HG02642 (cell line): ENCODE measurements around the gene C1QTNF7.

Source experiments
- ATAC-seq: cut with Tn5 transposase; IDR thresholded peaks from one replicate; pipeline ENCODE4 v1.9.1; 2021; ENCODE audit warnings: mild to moderate bottlenecking; ENCODE audit not compliant: unreplicated experiment, poor library complexity

Gene C1QTNF7

DNA sequence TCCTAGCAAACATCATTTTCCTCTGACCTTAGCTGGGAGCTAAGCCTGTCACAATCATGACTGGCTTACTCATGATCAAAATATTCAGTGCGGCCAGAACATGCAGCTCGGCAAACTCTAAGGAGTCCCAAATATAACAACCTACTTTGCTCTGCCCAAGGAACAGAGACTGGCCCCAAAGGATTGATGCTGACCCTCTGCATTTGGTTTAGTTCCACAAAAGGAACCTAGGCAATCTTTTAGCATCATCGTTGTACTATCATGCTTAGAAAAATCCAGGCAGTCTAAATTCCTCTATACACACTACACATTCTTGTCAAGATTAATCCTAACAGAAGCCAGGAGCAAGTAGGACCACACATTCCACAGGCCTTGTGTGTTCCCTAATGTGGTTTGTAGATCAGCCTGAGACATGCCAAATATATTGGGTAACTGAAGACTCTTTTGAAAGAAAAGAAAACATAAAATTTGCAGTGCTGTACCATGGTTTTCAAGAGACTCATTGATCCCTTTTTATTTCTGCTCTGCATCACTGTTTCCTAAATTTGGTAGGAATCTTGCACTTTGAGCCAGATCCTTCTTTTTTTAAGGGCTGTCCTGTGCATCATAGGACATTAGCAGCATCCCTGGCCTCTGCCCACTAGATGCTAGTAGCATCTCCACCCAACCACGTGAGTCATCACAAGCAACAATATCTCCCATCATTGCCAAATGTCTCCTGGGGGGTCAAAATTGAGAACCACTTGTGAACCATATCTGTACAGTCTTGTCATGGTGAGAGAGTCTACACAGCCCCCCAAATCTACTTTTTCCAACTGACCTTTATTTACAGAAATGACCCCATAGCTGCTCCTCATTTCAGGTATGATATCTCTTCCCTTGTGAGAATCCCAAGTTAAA is 24.3 kb downstream of the C1QTNF7 start:
- no peak for ATAC-seq

DNA sequence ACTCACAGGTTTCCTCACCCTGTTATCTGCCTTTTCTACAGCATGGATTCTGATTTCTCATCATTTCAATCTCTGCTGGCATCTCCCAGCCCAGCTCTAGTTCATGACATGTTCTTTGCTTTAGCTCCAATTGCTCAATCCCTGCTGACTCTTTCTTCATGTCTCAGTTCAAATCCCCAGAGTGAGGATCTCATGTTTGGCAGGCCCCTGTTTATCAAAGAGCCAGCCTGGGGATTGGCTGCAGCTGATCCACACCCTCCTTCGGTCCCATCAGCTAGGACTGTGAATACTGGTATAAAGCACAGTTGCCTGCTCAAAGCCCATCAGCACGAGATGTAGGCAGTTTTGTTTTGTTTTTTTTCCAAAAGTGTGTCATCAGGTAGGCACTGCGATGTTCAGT is 27.5 kb downstream of the C1QTNF7 start:
- no peak for ATAC-seq

DNA sequence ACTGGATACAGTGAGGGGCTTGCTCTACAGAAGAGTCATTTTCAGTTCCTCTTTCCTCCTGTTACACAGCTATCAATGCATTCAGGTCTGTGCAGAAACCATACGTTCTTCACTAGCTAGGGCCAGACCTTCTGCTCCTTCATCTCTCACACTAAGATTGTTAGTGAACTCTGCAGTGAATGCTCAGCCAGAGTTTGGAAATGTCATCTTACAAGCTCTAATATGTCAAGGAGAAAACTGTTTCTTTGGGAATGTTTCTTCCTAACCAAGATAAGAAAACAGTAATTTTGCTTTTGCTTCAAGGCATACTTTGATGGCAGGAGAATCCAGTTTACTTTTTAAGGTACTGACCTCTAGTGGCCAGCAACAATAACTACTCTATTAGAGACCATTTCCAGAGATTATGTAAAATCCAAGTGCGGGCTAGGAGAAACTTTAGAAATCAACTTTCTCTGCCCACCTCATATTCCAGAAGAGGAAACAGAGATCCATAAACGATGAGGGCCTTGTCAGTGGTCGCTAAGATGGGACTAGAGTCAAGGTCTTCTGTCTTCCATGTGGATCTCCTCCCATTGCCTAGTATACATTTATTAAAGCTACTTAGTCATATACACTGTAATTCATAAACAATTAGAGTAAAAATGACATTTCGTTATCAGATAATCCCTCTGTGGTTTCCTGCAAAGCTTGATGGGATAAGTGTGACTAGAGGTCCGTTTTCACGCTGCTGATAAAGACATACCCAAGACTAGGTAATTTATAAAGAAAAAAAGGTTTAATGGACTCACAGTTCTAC is 29.8 kb downstream of the C1QTNF7 start:
- ATAC-seq: peak; percentile 89

DNA sequence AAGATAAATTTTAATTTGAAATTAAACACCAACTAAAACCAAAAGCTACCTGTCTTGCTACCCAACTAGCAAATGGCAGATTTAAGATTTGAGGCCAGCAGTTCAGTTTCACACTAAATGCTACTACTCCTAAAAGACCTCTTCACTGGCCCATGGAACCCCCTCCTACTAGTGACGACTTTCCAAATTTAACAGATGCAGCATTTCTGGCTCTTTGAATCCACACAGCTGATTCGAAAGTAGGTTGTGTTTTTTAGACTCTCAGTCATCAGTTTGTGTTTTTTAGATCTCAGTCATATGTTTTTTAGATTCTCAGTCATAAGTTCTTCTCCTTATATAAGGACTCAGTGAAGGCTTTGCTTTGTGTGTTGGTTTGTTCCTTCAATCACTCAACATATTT is 30.8 kb downstream of the C1QTNF7 start:
- ATAC-seq: no peak

DNA sequence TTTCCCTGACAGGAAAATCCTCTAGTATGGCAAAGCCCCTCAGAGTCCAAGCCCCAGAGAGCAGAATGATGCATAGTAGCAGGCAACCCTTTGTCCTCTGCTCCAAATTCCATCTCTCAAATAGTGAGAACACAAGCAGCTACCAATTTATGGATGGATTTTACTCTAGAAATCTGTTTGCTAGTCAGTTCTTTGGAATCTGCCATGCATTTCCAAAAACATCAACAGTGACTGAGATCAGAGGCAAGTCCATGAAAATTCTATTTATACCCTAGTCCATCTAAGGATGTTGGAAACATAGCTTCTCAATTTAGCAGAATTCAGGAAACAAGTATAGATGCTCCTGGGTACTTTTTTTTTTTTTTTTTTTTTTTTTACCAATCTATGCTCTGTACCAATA is 31.9 kb downstream of the C1QTNF7 start:
- ATAC-seq: no peak

DNA sequence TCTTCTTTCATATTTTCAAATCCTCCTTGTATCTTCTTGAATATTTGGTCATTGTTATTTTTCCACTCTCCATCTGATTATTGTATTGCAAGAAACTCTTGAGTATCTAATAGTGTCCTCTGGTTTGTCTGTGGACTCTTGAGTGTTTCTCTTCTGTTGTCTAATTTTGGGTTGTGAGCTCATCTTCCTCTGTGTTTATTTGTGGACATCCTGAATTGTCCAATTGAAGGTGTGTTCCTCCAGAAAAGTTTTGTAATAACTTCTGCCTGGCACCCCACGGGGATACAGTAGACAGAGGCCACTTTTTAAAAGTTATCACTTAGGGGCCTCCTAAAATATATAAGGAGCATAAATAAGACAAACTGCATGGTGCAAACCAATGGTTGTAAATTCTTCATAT is 38.8 kb downstream of the C1QTNF7 start:
- ATAC-seq: no peak

DNA sequence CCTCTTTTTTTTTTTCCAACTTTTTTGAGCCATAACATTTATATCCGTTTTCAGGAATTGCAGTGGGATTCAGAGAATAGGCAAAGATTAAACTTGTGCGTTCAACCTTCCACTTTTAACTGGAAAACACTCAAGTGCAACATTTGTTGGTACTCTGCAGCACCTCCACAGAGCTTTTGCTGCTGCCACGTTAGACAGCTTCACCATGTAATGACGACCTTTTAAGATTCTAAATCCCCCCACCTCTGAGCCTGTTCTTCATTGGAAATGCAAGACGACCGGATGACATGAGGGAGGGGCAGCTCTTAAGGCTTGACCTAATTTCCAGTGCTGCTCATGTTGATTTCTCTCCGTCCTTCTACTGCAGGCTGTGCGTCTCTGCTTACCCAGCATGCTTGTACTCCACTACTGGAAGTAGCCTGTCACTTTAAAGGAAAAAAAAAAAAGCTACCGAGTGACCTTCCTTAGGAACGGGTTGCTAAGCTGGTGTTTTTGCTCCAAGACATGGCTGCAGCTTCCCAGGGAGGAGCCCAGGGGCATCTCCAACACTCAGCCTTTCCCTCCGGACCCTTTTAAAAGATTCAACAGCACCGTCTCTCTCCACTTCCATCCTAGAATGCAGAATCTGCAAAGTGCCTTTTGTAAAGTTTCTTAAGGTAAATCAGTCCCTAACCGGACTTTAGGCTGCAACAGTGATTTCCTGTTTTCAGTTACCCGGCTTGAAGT is 41.7 kb downstream of the C1QTNF7 start, which contains the start of gene CC2D2A:
CC2D2A (plus strand) TSS at position 481 of the 726 bp plus-strand sequence. CDS start 6,051 bp downstream, outside the sequence.
- no peak for ATAC-seq

DNA sequence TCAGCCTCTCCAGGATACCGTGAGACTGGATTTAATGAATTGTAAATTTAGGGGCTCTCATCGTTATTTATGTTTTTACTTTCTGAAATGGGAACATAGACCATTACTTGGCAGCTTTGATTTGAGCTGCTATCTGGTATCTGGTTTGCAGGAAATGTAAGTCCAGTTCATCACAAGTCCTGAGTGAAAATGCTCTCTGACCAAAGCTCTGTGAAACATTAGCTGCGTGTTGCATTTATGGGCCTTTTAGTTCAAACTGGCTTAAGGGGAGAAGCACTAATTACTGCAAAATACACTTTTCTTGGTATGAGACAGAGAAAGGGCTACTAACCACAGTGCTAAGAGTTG is 42.3 kb downstream of the C1QTNF7 start:
- no peak for ATAC-seq

DNA sequence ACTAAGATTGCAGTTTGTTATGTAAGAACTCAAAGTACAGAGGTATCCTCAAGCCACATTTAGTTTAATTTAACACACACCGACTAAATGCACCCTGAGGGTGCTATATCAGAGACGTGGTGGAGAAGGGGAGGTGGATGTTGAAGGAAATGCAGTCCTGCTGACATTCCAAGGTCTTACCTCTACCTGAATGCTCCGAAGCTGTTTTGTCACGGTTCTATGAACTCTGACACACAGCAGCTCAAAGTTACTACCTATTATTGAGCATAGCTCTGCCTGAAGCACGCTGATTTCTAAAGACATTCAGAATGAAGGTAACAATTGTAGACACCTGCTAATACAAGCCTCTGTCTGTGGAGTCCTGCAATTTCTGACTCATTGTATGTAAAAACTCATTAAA is 48.6 kb downstream of the C1QTNF7 start:
- no peak for ATAC-seq

DNA sequence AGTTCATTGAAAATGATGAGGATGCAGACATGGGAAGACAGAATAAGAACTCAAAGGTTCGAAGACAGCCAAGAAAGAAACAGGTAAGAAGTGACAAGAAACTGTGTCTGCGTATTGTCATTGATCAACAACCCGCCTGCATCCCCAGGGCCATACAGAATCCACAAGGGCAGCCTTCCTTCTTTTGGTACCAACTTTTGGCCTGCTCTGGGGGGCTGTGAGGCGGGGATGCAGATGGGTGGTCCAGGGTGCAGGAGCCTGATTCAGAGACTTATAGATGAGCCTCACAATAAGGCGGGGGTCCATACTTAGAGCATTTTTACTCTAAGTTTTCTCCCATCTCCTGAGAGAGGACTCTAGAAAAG is 50.9 kb downstream of the C1QTNF7 start:
- ATAC-seq: no peak

DNA sequence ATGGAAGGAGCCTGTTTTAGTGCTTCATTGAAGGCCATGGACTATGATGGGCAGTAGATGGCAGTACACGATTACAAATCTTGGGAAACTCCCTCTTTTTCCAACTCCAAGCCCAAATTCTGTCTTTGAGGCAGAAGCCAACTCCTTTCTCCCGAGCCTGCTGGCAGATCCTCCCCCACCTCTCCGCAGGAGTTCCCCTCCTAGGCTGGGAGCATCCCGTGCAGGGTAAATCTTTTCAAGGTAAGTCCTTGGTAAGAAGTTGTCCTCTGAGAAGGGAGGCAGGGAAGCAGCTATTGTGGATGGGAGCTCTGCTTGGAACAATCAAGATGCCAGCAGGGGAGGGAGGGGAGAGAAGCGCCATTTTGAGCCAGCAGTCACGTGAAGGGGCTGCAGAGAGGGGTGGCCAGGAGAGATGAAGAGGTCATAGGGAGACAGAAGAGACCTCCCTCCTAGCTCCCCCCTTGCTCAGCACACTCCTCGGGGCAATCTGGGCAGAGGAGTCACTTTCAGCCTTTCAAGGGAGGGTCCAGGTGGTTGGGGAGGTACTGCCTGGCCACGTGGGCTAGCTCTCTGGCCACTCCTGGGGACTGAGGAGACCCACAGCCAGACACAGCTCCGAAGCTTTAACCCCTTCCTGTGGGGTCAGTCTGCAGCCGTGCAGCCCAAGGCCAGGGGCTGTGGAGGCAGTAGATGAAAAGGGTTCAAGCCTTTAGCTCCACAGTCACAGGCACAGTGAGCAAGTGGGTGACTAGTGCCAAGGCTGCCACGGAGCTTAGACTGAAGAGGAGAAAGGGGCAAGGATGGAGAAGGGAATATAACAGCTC is 51.5 kb downstream of the C1QTNF7 start:
- no peak for ATAC-seq

DNA sequence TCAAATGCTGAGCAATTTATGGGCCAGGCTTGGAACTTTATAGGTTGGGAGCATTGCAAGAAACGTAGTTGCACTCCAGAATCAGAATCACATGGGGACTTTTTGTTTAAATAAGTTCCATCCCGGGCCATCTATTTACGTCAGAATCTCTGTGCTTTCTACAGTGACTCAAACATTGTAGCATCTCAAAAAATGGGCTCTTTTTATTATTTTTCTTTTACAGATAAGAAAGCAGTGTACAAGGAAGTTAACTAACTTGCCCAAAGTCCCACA is 52.0 kb downstream of the C1QTNF7 start:
- ATAC-seq: no peak

DNA sequence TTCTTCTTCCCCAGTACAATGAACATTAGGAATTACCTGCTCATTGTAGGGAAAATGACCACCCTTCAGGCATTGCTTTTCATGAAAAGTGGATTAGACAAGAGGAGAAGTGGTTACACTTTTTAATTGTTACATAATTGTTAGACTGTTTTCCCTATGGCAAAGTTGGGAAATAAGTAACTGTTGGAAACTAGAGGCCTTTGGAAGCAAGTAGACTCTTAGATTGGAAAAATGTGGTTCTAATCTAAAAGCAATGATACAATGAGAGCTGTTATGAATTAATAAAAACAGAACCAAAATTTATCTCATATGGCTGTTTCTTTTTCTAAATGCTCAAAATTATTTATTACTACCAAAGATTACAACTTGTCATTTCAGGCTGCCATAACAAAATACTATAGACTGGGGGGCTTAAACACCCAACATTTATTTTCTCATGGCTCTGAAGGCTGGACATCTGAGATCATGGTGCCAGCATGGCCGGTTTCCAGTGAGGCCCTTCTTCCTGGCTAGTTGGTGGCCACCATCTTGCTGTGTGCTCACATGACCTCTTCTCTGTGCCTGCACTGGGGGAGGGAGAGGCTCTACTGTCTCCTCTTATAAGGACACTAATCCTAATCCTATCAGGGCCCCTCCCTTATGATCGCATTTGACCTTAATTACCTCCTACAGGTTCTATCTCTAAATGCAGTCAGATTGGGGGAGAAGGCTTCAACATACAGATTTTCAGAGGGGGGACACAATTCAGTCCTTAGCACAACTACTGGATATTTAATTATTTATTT is 54.3 kb downstream of the C1QTNF7 start:
- no peak for ATAC-seq

DNA sequence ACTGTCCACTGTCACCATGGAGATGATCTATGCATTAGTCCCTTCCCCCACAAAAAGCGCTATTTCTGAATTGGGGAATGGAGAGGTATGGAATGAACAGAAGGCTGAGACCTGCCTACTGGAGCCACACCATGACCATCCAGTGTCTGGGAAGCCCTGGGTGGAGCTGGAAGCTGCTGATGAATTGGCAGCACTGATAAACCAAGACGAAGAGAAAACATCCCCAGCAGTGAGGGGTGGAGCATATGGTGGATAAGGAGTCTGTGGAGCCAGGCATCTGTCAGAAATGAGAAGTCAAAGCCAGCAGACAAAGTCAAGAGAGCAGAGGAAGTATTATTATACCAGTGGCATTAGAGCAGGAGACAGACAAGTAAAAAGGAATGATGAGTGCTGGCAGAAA is 55.0 kb downstream of the C1QTNF7 start:
- ATAC-seq: no peak

DNA sequence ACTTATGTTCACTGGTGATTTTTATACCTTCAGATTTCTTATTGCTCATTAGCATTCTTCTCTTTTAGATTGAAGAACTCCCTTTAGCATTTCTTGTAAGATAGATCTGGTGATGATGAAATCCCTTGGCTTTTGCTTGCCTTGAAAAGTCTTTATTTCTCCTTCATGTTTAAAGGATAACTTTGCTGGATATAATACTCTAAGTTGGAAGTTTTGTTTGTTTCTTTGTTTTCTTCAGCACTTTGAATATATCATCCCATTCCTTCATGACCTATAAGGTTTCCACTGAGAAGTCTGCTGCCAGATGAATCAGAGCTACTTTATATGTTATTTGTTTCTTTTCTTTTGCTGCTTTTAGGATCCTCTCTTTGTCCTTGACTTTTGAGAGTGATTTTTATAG is 60.3 kb downstream of the C1QTNF7 start:
- ATAC-seq: no peak

DNA sequence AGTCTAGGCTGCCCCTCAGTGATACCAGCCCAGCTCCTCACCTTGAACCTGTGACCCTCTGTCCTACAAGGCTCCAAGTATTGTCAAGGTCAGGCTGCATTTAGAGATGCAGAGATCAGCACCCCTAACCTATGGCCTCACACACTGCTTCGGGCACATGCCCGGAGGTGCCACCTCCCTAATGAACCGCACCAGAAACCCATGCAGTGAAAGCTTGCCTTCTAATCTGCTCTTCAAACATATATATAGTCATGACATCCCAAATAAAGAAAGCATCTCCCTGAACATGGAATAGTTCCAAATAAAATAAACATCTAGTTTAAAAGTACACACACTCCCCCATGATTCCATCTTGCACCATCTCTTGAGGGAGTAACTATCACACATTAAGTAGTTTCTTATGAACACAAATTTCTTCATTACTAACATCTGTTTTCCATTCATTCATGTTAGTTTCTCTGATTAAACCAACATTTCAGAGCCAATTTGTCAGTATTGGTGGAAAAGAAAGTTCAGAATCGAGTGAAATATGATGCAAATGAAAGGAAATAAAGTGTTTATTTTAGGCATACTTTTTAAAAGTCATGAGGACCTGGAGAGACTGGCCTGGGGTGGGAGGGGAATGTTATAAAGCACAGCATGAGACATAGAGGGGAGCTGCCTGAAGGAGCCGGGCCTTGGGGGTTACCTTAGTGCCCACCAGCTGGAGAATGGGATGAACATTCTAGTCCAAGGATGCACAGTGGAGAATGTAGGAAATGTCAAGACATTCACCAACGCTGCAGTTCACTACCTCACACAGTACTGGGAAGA is 61.0 kb downstream of the C1QTNF7 start:
- no peak for ATAC-seq

DNA sequence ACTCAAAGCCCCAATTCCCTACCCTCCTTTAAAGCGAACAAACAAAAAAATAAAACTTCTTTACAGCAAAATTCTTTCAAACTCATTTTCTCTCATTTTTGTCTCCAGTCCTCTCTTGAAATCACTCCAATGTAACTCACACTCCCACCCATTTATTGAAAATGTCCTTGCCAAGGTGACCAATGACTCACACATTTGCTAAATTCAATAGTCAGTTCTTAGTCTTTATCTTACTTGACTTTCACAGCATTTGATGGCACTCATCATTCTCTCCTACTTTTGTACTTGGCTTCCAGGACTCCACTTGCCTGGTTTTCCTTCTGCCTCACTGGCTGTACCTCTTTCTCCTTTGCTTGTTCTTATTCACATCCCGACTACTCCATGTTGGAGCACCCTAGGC is 61.7 kb downstream of the C1QTNF7 start:
- no peak for ATAC-seq

DNA sequence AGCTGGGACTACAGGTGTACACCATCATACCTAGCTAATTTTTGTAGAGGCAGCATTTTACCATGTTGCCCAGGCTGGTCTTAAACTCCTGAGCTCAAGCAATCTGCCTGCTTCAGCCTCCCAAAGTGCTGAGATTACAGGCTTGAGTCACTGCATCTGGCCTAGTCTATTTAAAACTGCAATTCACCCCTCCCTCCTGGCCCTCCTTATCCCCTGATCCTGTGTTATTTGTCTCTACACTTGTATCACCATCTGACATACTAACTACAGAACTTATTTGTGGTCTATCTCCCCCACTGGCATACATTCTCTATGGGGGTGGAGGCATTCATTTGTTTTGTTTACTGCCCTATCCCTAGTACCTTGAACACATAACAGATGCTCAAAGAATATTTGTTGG is 65.6 kb downstream of the C1QTNF7 start:
- ATAC-seq: no peak

DNA sequence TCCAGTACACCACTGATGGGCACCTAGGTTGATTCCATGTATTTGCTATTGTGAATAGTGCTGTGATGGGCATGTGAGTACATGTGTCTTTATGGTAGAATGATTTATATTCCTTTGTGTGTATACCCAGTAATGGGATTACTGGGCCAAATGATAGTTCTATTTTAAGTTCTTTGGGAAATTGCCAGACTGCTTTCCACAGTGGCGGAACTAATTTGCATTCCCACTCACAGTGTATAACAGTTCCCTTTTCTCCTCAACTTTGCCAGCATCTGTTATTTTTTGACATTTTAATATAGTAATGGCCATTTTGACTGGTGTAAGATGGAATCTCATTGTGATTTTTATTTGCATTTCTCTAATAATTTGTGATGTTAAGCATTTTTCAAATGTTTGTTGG is 67.8 kb downstream of the C1QTNF7 start:
- ATAC-seq: no peak
